Measurements from ENCODE around the gene RSPH6A.

The RSPH6A gene

GRCh38 chr19:45765702-45766295 lies 49.3 kb downstream of the RSPH6A start:
- Histone ChIP-seq H3K36me3 (ENCODE audit: control insufficient read depth, insufficient read depth, low read length) (no peaks in the 10 kb centered on the region), H3K4me3 (ENCODE audit: insufficient read depth, low read depth, low read length, poor library complexity, severe bottlenecking) (no peak overlapping the region), H3K4me1 (ENCODE audit: control insufficient read depth, insufficient read depth, low read length, poor library complexity, severe bottlenecking) (peaks cover 27% of the 10 kb centered on the region), H3K9me3 (ENCODE audit: control insufficient read depth, low read length) (no peaks in the 10 kb centered on the region), H3K27ac (ENCODE audit: insufficient read depth, low read length, poor library complexity, severe bottlenecking) (no peak overlapping the region), H3K27me3 (replicated peaks; ENCODE audit: control insufficient read depth, insufficient read depth, low read length, poor library complexity, severe bottlenecking) (peaks cover 20% of the 10 kb centered on the region)
- no peak for DNase-seq

GRCh38 chr19:45764945-45765701 lies 50.0 kb downstream of the RSPH6A start:
- H3K9me3 ChIP-seq (ENCODE audit: control insufficient read depth, low read length), result no peaks in the 10 kb centered on the region
- peaks cover 20% of the 10 kb centered on the region for H3K27me3 ChIP-seq (replicated peaks; ENCODE audit: control insufficient read depth, insufficient read depth, low read length, poor library complexity, severe bottlenecking)
- no peak for DNase-seq
- peaks cover 22% of the 10 kb centered on the region for H3K4me1 ChIP-seq (ENCODE audit: control insufficient read depth, insufficient read depth, low read length, poor library complexity, severe bottlenecking)
- no peak overlapping the region for H3K4me3 ChIP-seq (ENCODE audit: insufficient read depth, low read depth, low read length, poor library complexity, severe bottlenecking)
- H3K36me3 ChIP-seq (ENCODE audit: control insufficient read depth, insufficient read depth, low read length), result no peaks in the 10 kb centered on the region
- H3K27ac ChIP-seq (ENCODE audit: insufficient read depth, low read length, poor library complexity, severe bottlenecking), result no peak overlapping the region

- DNase-seq, result no peak
- Histone ChIP-seq H3K27ac (ENCODE audit: insufficient read depth, low read length, poor library complexity, severe bottlenecking) (no peak overlapping the region), H3K4me3 (ENCODE audit: insufficient read depth, low read depth, low read length, poor library complexity, severe bottlenecking) (no peak overlapping the region), H3K27me3 (replicated peaks; ENCODE audit: control insufficient read depth, insufficient read depth, low read length, poor library complexity, severe bottlenecking) (peaks cover 20% of the 10 kb centered on the region), H3K4me1 (ENCODE audit: control insufficient read depth, insufficient read depth, low read length, poor library complexity, severe bottlenecking) (peaks cover 15% of the 10 kb centered on the region), H3K9me3 (ENCODE audit: control insufficient read depth, low read length) (no peaks in the 10 kb centered on the region), H3K36me3 (ENCODE audit: control insufficient read depth, insufficient read depth, low read length) (no peaks in the 10 kb centered on the region)
These were observed 50.6 kb downstream of the RSPH6A start for GRCh38 chr19:45764475-45764874.

- Histone ChIP-seq H3K27me3 (replicated peaks; ENCODE audit: control insufficient read depth, insufficient read depth, low read length, poor library complexity, severe bottlenecking) (peaks cover 20% of the 10 kb centered on the region), H3K4me1 (ENCODE audit: control insufficient read depth, insufficient read depth, low read length, poor library complexity, severe bottlenecking) (peaks cover 10% of the 10 kb centered on the region)
- DNase-seq, result no peak
These were observed 51.3 kb downstream of the RSPH6A start for GRCh38 chr19:45763691-45764294.

GRCh38 chr19:45762870-45763631 lies 52.1 kb downstream of the RSPH6A start:
- Histone ChIP-seq H3K27me3 (replicated peaks; ENCODE audit: control insufficient read depth, insufficient read depth, low read length, poor library complexity, severe bottlenecking) (peaks cover 20% of the 10 kb centered on the region), H3K4me3 (ENCODE audit: insufficient read depth, low read depth, low read length, poor library complexity, severe bottlenecking) (no peak overlapping the region)

More at GRCh38 chr19:45763691-45764294, 51.3 kb downstream of the RSPH6A start:
- H3K4me3 ChIP-seq (ENCODE audit: insufficient read depth, low read depth, low read length, poor library complexity, severe bottlenecking), result no peak overlapping the region
- no peaks in the 10 kb centered on the region for H3K9me3 ChIP-seq (ENCODE audit: control insufficient read depth, low read length)
- no peak overlapping the region for H3K27ac ChIP-seq (ENCODE audit: insufficient read depth, low read length, poor library complexity, severe bottlenecking)
- no peaks in the 10 kb centered on the region for H3K36me3 ChIP-seq (ENCODE audit: control insufficient read depth, insufficient read depth, low read length)

GRCh38 chr19:45761714-45762113 lies 53.4 kb downstream of the RSPH6A start:
- Histone ChIP-seq H3K4me1 (ENCODE audit: control insufficient read depth, insufficient read depth, low read length, poor library complexity, severe bottlenecking) (no peaks in the 10 kb centered on the region), H3K9me3 (ENCODE audit: control insufficient read depth, low read length) (no peaks in the 10 kb centered on the region), H3K36me3 (ENCODE audit: control insufficient read depth, insufficient read depth, low read length) (no peaks in the 10 kb centered on the region), H3K27me3 (replicated peaks; ENCODE audit: control insufficient read depth, insufficient read depth, low read length, poor library complexity, severe bottlenecking) (peaks cover 14% of the 10 kb centered on the region), H3K27ac (ENCODE audit: insufficient read depth, low read length, poor library complexity, severe bottlenecking) (no peak overlapping the region), H3K4me3 (ENCODE audit: insufficient read depth, low read depth, low read length, poor library complexity, severe bottlenecking) (no peak overlapping the region)
- no peak for DNase-seq

More at GRCh38 chr19:45762870-45763631, 52.1 kb downstream of the RSPH6A start:
- Histone ChIP-seq H3K4me1 (ENCODE audit: control insufficient read depth, insufficient read depth, low read length, poor library complexity, severe bottlenecking) (peaks cover 6% of the 10 kb centered on the region), H3K36me3 (ENCODE audit: control insufficient read depth, insufficient read depth, low read length) (no peaks in the 10 kb centered on the region), H3K9me3 (ENCODE audit: control insufficient read depth, low read length) (no peaks in the 10 kb centered on the region), H3K27ac (ENCODE audit: insufficient read depth, low read length, poor library complexity, severe bottlenecking) (no peak overlapping the region)
- no peak for DNase-seq

GRCh38 chr19:45758921-45759320 lies 56.2 kb downstream of the RSPH6A start:
- Histone ChIP-seq H3K36me3 (ENCODE audit: control insufficient read depth, insufficient read depth, low read length) (no peaks in the 10 kb centered on the region), H3K4me1 (ENCODE audit: control insufficient read depth, insufficient read depth, low read length, poor library complexity, severe bottlenecking) (no peaks in the 10 kb centered on the region), H3K27me3 (replicated peaks; ENCODE audit: control insufficient read depth, insufficient read depth, low read length, poor library complexity, severe bottlenecking) (peaks cover under 1% of the 10 kb centered on the region), H3K27ac (ENCODE audit: insufficient read depth, low read length, poor library complexity, severe bottlenecking) (no peak overlapping the region), H3K9me3 (ENCODE audit: control insufficient read depth, low read length) (no peaks in the 10 kb centered on the region), H3K4me3 (ENCODE audit: insufficient read depth, low read depth, low read length, poor library complexity, severe bottlenecking) (no peak overlapping the region)
- DNase-seq, result no peak

GRCh38 chr19:45757695-45758094 lies 57.4 kb downstream of the RSPH6A start:
- Histone ChIP-seq H3K27ac (ENCODE audit: insufficient read depth, low read length, poor library complexity, severe bottlenecking) (no peak overlapping the region), H3K4me3 (ENCODE audit: insufficient read depth, low read depth, low read length, poor library complexity, severe bottlenecking) (no peak overlapping the region), H3K4me1 (ENCODE audit: control insufficient read depth, insufficient read depth, low read length, poor library complexity, severe bottlenecking) (no peaks in the 10 kb centered on the region), H3K9me3 (ENCODE audit: control insufficient read depth, low read length) (no peaks in the 10 kb centered on the region), H3K27me3 (replicated peaks; ENCODE audit: control insufficient read depth, insufficient read depth, low read length, poor library complexity, severe bottlenecking) (no peaks in the 10 kb centered on the region), H3K36me3 (ENCODE audit: control insufficient read depth, insufficient read depth, low read length) (no peaks in the 10 kb centered on the region)
- DNase-seq, result no peak

GRCh38 chr19:45754323-45754722 lies 60.8 kb downstream of the RSPH6A start:
- Histone ChIP-seq H3K4me3 (ENCODE audit: insufficient read depth, low read depth, low read length, poor library complexity, severe bottlenecking) (no peak overlapping the region), H3K27me3 (replicated peaks; ENCODE audit: control insufficient read depth, insufficient read depth, low read length, poor library complexity, severe bottlenecking) (no peaks in the 10 kb centered on the region), H3K4me1 (ENCODE audit: control insufficient read depth, insufficient read depth, low read length, poor library complexity, severe bottlenecking) (no peaks in the 10 kb centered on the region), H3K9me3 (ENCODE audit: control insufficient read depth, low read length) (no peaks in the 10 kb centered on the region), H3K36me3 (ENCODE audit: control insufficient read depth, insufficient read depth, low read length) (no peaks in the 10 kb centered on the region), H3K27ac (ENCODE audit: insufficient read depth, low read length, poor library complexity, severe bottlenecking) (no peak overlapping the region)
- DNase-seq, result no peak
